Measurements from ENCODE around the gene PRRX2. TPM values are rescaled to one million over a fixed set of nuclear protein-coding genes. Genes with fewer than 3 reads are reported as not detected.
"Not testable (repeated sequence)": the region's sequence is repeated elsewhere in the genome, so short reads cannot be mapped to it uniquely, and the experiment has no call there.

PRRX2 gene
- total RNA-seq, 1 donor from 2014 or later = not detected

DNA sequence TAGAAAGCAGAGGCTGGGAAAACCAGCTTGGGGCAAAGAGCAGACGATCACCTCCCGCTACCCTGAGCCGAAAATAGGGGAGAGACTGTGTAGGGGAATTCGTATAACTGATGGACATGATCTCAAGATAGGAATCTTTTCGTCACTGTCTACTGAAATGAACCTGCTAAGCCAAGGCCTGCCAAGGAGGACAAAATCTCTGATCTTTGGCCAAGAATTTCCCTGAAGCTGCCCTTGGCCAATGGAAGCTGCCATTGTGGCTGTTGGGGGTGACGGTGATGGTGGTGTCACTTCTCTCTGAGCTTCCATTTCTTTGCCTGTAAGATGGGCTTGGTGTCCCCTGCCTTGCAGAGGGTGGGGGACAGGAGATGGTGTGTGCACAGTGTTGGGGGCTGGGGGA lies 90.7 kb downstream of the PRRX2 start:
- no peak for DNase-seq (ENCODE audit: low read depth, low spot score)

DNA sequence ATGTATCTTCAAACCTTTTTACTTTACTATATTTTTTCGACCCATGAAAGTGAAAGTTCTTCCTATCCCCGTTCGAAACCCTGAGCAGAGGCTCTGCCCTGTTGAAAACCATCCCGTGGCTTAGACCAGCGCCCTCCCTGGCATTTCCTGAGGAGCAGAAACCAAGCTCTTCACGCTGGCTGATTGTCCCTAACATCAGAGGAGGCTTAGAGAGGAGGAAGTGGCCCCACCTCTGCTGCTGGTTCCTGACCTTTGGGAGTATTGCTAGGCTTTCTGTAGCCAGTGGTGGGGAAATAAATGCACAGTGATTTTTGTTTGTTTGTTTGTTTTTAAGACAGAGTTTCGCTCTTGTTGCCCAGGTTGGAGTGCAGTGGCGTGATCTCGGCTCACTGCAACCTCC lies 91.6 kb downstream of the PRRX2 start:
- no peak for DNase-seq (ENCODE audit: low read depth, low spot score)

DNA sequence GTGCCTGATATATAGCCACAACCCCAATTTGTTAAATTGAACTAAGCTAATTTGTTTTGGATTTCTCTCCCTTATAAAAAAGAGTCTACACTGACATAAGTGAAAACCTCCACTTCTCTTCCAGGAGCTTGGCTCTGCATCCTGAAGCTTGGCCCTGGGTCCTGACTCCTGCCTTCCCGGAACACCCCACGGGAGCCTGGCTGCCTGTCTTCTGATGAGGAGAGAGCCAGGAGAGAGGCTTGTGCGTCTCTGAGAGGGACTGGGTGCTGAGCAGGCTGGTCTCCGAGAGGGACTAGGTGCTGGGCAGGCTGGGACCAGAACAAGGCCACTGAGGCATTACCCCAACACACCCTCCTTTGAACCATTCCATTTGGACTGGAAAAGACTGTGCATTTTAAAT lies 93.9 kb downstream of the PRRX2 start:
- no peak for DNase-seq (ENCODE audit: low read depth, low spot score)

DNA sequence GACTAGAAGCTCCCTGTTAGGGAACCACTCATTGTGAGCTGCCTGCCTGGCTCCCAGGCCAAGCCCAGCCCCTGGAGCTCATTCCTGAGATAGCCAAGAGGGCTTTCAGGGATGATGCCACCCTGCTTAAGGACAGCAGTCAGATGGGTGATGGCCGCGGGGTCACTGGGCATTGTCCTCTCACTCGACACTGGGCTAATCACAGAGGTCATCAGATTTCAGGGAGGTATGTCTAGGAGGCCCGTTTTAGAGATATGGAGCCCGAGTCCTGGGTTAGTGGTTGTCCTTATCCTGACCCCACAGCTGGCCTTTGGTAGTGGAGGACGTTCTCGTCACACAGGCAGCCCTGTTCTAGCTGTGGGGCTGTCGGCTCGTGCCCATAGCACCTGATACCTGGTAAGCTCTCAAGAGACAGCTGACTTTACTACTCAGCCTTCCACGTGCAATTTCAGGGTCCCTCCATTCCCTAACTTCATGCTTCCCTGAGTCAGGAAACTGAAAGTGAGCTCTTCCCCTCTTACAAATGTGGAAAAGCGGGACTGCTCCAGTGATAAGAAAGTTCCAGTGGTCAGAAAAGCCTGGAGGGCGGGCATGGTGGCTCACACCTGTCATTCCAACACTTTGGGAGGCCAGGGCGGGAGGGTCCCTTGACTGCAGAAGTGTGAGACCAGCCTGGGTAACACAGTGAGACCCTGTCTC lies 94.5 kb downstream of the PRRX2 start:
- DNase-seq (ENCODE audit: low read depth, low spot score) = no peak

DNA sequence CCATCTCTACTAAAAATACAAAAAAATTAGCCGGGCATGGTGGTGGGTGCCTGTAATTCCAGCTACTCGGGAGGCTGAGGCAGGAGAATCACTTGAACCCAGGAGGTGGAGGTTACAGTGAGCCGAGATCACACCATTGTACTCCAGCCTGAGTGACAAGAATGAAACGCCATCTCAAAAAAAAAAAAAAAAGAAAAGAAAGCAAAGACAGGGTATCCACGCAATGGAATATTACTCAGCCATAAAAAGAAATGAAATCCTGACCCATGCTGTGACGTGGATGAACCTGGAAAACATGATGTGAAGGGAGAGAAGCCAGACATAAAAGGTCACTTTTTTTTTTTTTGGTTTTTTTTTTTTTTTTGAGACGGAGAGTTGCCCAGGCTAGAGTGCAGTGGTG lies 95.3 kb downstream of the PRRX2 start:
- DNase-seq (ENCODE audit: low read depth, low spot score) = not testable (repeated sequence)

DNA sequence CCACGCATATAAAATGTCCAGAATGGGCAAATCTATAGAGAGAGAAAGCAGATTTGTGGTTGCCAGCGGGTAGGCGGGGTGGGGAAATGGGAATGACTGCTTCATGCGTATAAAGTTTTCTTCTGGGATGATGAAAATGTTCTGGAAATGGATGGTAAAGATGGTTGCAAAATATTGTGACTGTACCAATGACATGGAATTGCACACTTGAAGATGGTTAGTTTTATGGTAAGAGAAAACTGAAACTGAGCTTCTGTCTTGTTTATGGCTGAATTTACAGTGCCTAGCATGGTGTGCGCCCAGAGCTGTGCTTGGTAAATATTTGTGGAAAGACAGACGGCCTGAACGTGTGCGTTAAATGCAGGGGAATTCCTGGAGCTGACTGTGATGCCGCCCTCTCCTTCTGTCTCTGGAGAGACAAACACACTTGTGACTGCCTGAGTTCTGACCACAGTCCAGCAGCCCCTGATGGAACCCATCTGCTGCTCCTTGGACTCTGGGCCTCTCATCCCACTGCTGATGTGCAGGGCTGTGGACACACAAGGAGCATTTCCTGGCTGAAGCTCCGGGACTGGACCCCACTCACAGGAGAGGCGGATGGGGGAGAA lies 96.0 kb downstream of the PRRX2 start:
- no peak for DNase-seq (ENCODE audit: low read depth, low spot score)

DNA sequence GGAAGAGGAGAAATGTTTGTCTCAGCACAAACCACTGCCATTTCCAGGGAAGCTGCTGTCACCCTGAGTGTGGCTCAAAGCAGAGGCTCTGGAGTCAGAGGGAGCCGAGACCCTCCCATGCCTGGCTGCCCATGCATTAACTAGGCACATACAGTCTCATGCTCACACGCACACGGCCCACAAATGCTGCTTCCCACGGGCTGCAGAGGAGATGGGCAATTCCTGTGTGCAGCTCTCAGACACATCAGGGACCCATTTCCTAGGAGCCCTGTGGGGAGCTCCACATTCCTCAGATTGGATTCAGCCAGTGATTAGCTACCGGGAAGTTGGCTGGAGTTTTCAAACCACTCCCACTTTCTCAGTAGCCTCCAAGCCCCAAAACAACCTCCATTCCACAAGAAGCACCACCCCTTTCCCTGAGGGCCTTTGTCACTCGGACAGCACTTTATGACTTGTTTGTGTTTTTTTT lies 96.5 kb downstream of the PRRX2 start:
- DNase-seq (ENCODE audit: low read depth, low spot score) = no peak

DNA sequence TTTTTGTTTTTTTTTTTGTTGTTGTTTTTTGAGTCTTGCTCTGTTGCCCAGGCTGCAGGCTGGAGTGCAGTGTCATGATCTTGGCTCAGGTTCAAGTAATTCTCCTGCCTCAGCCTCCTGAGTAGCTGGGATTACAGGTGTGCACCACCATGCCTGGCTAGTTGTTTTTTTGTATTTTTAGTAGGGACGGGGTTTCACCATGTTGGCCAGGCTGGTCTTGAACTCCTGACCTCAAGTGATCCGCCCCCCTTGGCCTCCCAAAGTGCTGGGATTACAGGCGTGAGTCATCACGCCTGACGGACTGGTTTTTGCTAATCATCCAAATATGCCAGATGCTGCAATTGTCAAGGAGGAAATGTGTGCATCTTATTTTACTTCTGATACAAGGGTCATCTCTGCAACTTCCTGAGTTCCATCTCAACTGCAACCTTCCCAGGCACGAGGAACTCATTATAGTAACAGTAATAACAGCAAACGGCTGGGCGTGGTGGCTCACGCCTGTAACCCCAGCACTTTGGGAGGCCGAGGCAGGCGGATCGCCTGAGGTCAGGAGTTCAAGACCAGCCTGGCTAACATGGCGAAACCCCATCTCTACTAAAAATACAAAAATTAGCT lies 97.0 kb downstream of the PRRX2 start:
- DNase-seq (ENCODE audit: low read depth, low spot score) = not testable (repeated sequence)

DNA sequence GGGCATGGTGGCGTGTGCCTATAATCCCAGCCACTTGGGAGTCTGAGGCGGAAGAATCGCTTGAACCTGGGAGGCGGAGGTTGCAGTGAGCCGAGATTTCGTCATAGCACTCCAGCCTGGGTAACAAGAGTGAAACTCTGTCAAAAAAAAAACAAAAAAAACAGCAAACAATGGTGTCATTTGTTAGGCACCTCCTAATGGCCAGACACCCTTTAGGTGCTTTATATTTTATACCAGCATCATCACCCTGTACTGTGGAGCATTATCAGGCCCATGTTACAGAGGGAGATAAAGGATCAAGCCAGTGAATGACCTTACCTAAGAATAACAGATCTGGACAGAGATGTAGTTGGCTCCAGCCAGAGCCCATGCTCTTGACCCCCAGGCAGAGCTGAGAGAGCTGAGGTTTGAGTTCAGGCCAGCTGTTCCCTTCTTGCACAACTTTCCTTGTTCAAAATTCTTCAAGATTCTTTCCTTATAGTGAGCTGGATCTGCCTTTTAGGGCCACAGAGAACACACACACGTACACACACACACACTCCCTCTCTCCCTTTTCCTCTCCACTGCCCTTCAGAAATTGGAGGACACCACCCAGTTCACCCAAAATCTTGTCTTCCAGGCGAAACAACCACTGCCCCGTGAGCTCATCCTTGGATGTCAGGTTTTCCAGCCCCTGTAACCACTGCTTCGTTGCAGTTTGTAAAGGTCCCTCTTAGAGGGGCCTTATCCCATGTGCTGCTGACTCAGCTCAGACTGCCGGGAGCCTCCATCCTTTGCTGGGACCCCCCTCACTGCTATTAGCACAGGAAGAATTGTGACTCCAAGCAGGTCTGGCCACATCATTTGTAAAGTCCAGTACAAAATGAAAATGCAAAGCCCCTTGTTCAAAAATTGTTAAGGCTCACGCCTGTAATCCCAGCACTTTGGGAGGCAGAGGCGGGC lies 97.8 kb downstream of the PRRX2 start:
- DNase-seq (ENCODE audit: low read depth, low spot score) = no peak

DNA sequence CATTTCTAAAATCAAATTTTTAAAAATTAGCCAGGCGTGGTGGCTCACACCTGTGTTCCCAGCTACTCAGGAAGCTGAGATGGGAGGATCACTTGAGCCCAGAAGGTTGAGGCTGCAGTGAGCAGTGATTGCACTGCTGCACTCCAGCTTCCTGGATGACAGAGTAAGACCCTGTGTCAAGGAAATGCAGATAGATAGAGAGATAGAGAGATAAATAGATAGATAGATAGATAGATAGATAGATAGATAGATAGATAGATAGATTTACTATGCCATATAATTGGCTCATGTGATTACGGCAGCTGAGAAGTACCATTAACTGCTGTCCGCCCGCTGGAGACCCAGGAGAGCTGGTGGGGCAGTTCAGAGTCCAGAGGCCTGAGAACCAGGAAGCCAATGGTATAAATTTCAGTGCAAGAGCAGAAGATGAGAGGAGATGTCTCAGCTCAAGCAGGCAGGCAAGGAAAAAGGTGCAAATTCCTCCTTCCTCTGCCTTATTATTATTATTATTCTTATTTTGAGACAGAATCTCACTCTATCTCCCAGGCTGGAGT lies 100.4 kb downstream of the PRRX2 start:
- DNase-seq (ENCODE audit: low read depth, low spot score) = no peak

DNA sequence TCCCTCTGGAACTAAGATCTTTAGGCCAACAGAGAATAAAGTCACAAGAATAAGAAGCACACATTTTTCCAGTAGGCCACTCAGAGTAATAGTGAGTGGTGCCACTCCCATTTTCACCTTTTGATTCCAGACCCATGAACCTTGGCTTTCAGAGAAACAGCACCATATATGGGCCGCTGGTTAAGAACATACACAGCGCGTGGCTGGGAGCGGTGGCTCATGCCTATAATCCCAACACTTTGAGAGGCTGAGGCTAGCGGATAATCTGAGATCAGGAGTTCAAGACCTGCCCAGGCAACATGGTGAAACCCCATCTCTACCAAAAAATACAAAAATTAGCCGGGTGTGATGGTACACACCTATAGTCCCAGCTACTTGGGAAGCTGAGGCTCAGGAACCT lies 103.0 kb downstream of the PRRX2 start:
- no peak for DNase-seq (ENCODE audit: low read depth, low spot score)

DNA sequence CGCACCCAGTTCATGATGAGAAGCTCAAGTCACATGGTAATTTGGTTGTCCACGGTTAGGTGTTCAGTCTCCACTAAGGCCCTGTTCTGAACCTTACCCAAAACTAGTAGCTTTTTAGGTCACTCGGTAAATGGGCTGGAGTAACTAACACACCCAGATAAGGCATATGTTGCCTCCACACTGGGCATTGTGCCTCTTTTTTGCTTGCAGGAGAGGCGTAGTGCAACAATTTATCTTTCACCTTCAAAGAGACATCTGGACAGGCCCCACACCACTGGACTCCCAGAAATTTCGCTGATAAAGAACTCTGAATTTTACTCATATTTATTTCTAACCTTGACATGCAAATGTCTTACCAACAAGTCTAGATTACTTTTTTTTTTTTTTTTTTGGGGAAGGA lies 104.2 kb downstream of the PRRX2 start:
- no peak for DNase-seq (ENCODE audit: low read depth, low spot score)

DNA sequence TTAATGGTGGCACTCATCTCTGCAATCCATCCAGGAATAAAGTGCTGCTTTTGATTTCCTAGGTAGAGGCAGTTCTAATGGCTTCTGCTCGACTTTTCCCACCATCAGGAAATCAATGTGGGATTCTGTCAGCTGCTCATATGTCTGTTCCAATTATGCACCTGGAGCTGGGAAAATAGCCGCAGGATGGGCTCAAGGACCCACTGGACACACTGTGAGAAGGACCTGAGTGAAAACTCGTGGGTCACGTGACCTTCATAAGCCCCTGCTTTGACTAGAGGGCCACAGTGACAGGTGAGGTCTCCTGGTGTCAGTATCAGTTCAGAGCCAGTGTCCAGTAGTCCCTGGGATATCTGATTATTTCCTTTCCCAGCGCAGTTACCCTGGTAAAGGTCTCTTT lies 105.3 kb downstream of the PRRX2 start:
- no peak for DNase-seq (ENCODE audit: low read depth, low spot score)

Other genes with a start within 250 kb of the PRRX2 start
- not detected in 2 replicates for gene C9orf50, start 44.5 kb upstream of the PRRX2 start, total RNA-seq
- gene NTMT1, start 39.5 kb upstream of the PRRX2 start, total RNA-seq = 44.4 and 44.7 TPM in 2 replicates
- gene ASB6, start 23.5 kb upstream of the PRRX2 start, total RNA-seq = 15.4 and 19.6 TPM in 2 replicates
- 0.18 TPM in 1 of 2 replicates, not detected in the other for gene PTGES, start 87.4 kb downstream of the PRRX2 start, total RNA-seq
- 26.4 and 37.3 TPM in 2 replicates for gene TOR1B, start 137.5 kb downstream of the PRRX2 start, total RNA-seq
- 32.6 and 39.3 TPM in 2 replicates for gene TOR1A, start 158.5 kb downstream of the PRRX2 start, total RNA-seq
- 42.3 and 49.8 TPM in 2 replicates for gene C9orf78, start 169.6 kb downstream of the PRRX2 start, total RNA-seq
- 7.5 and 9.0 TPM in 2 replicates for gene USP20, start 169.8 kb downstream of the PRRX2 start, total RNA-seq

All from pulmonary artery endothelial cell (primary cell).